GM23338 (cell line): ENCODE data around the gene PEX10. TPM values are rescaled to one million over a fixed set of nuclear protein-coding genes. Genes with fewer than 3 reads are reported as not detected.

Experiments used
- EZH2phosphoT487 ChIP-seq: fragments of 200-600 bp; sonication (generic); IDR thresholded peaks from one replicate; pipeline ENCODE4 v1.8.1; 2018; ENCODE audit warnings: antibody characterized with exemption; ENCODE audit not compliant: unreplicated experiment
- JUNB ChIP-seq: IDR thresholded peaks from one replicate; pipeline ENCODE4 v1.6.1; 2016; ENCODE audit warnings: antibody characterized with exemption; ENCODE audit not compliant: unreplicated experiment
- POLR2AphosphoS5 ChIP-seq: IDR thresholded peaks from 2 replicates; pipeline ENCODE4 v1.6.1; 2016; ENCODE audit warnings: antibody characterized with exemption, low read depth
- REST ChIP-seq: IDR thresholded peaks from one replicate; pipeline ENCODE4 v1.6.1; 2018; ENCODE audit warnings: antibody characterized with exemption; ENCODE audit not compliant: unreplicated experiment
- ZNF114 ChIP-seq: fragments of 250-450 bp; sonication (Bioruptor Pico); IDR thresholded peaks from 2 replicates; pipeline ENCODE4 v1.5.0; 2020; ENCODE audit warnings: mild to moderate bottlenecking, moderate library complexity
- ZNF331 ChIP-seq: fragments of 250-450 bp; sonication (Bioruptor Pico); IDR thresholded peaks from 2 replicates; pipeline ENCODE4 v1.5.0; 2020; ENCODE audit warnings: low read depth, mild to moderate bottlenecking, moderate library complexity
- ZNF462 ChIP-seq: fragments of 250-450 bp; sonication (Bioruptor Pico); IDR thresholded peaks from 2 replicates; pipeline ENCODE4 v1.5.0; 2020; ENCODE audit warnings: mild to moderate bottlenecking, moderate library complexity
- polyA plus RNA-seq: library from polyadenylated mRNA; unstranded; fragments of >200 nt; fragmentation: Nextera tagmentation; extraction: Ambion mirVana; gene quantifications from 2 replicates; pipeline ENCODE4 v1.2.1, GENCODE V29; 2016
- total RNA-seq: library from RNA; depleted of rRNA; stranded (reverse); fragments of >200 nt; shearing (Covaris generic); gene quantifications from 2 replicates; pipeline ENCODE4 v1.2.3, GENCODE V29; 2014
- TF ChIP-seq, protein P1 (sequence below), 2 experiments: fragments of 200-600 bp in 1 of 2; sonication (generic) in 1 of 2; conservative IDR thresholded peaks; 2 replicates each; pipeline versions ENCODE4 v1.5.1 to v1.6.1; 2016 to 2017; ENCODE audit warnings: antibody characterized with exemption in 2 of 2, low read depth in 2 of 2, mild to moderate bottlenecking in 2 of 2, moderate library complexity in 1 of 2
- TF ChIP-seq, protein P2 (sequence below): IDR thresholded peaks from 2 replicates; pipeline ENCODE4 v1.6.1; 2016; ENCODE audit warnings: antibody characterized with exemption

Gene PEX10
- total and polyA plus RNA-seq, 2 experiments from 2014 or later: 15.0 to 53.9 TPM

- no peak for TF ChIP-seq ZNF462
- TF ChIP-seq ZNF114 (CRISPR knock-in tag): no peak
- TF ChIP-seq EZH2phosphoT487: no peak
- TF ChIP-seq, protein P1, sequence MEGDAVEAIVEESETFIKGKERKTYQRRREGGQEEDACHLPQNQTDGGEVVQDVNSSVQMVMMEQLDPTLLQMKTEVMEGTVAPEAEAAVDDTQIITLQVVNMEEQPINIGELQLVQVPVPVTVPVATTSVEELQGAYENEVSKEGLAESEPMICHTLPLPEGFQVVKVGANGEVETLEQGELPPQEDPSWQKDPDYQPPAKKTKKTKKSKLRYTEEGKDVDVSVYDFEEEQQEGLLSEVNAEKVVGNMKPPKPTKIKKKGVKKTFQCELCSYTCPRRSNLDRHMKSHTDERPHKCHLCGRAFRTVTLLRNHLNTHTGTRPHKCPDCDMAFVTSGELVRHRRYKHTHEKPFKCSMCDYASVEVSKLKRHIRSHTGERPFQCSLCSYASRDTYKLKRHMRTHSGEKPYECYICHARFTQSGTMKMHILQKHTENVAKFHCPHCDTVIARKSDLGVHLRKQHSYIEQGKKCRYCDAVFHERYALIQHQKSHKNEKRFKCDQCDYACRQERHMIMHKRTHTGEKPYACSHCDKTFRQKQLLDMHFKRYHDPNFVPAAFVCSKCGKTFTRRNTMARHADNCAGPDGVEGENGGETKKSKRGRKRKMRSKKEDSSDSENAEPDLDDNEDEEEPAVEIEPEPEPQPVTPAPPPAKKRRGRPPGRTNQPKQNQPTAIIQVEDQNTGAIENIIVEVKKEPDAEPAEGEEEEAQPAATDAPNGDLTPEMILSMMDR (conservative IDR thresholded peaks at IDR 0.05; ENCODE audit: low read depth in 2 of 2): no peak
- no peak for TF ChIP-seq JUNB
- no peak for TF ChIP-seq REST
- no peak for TF ChIP-seq POLR2AphosphoS5
- no peak for TF ChIP-seq ZNF331
- TF ChIP-seq, protein P2, sequence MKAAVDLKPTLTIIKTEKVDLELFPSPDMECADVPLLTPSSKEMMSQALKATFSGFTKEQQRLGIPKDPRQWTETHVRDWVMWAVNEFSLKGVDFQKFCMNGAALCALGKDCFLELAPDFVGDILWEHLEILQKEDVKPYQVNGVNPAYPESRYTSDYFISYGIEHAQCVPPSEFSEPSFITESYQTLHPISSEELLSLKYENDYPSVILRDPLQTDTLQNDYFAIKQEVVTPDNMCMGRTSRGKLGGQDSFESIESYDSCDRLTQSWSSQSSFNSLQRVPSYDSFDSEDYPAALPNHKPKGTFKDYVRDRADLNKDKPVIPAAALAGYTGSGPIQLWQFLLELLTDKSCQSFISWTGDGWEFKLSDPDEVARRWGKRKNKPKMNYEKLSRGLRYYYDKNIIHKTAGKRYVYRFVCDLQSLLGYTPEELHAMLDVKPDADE: no peak
Measured at GRCh38 chr1:2358651-2359640, 53.4 kb downstream of the PEX10 start (continued).
